Skeletal muscle tissue (tissue), 4 donors: ENCODE data around the gene DHRS3. TPM values are rescaled to one million over a fixed set of nuclear protein-coding genes. Genes with fewer than 3 reads are reported as not detected.
"Not testable (repeated sequence)": the region's sequence is repeated elsewhere in the genome, so short reads cannot be mapped to it uniquely, and the experiment has no call there.

ENCODE experiments used
- H3K27ac ChIP-seq: one replicate; pipeline ENCODE4 v1.7.0; 2013; ENCODE audit warnings: mild to moderate bottlenecking, low read depth, low read length, inconsistent platforms
- H3K27me3 ChIP-seq, 3 donors: one replicate each; pipeline ENCODE4 v1.7.0; 2013; ENCODE audit warnings: low read length in 3 of 3; ENCODE audit not compliant: control insufficient read depth in 3 of 3, insufficient read depth in 3 of 3
- H3K36me3 ChIP-seq, 3 donors: one replicate each; pipeline ENCODE4 v1.7.0; 2013; ENCODE audit warnings: low read length in 3 of 3; ENCODE audit not compliant: control insufficient read depth in 3 of 3, insufficient read depth in 3 of 3
- H3K4me1 ChIP-seq, 3 donors: one replicate each; pipeline ENCODE4 v1.7.0; 2013; ENCODE audit warnings: low read length in 3 of 3, mild to moderate bottlenecking in 3 of 3; ENCODE audit not compliant: control insufficient read depth in 3 of 3, insufficient read depth in 3 of 3
- H3K4me3 ChIP-seq, 3 donors: one replicate each; pipeline ENCODE4 v1.7.0; 2013; ENCODE audit warnings: low read length in 3 of 3
- H3K9ac ChIP-seq, 3 donors: one replicate each; pipeline ENCODE4 v1.7.0; 2013; ENCODE audit warnings: low read length in 3 of 3, mild to moderate bottlenecking in 3 of 3, moderate library complexity in 2 of 3, low read depth in 1 of 3
- H3K9me3 ChIP-seq, 3 donors: one replicate each; pipeline ENCODE4 v1.7.0; 2013; ENCODE audit warnings: low read length in 3 of 3; ENCODE audit not compliant: control insufficient read depth in 3 of 3
- total RNA-seq: library from RNA; depleted of rRNA; stranded (reverse); fragments of >200 nt; gene quantifications from one replicate; pipeline ENCODE4 v1.2.3, GENCODE V29; 2014
- donor health status: Osteomylitis.

The DHRS3 gene
- total RNA-seq, 1 donor from 2014 or later: 37.6 TPM

- Histone ChIP-seq H3K27me3 (peaks cover 0 to 5% (median 0%) of the 10 kb centered on the region in 3 donors), H3K9me3 (no peaks in the 10 kb centered on the region), H3K9ac (no peak overlapping the region), H3K4me3 (no peak overlapping the region), H3K36me3 (no peaks in the 10 kb centered on the region), H3K27ac (no peak overlapping the region), H3K4me1 (no peaks in the 10 kb centered on the region)
Measured at GRCh38 chr1:12654657-12655056, 36.6 kb upstream of the DHRS3 start.

DNA sequence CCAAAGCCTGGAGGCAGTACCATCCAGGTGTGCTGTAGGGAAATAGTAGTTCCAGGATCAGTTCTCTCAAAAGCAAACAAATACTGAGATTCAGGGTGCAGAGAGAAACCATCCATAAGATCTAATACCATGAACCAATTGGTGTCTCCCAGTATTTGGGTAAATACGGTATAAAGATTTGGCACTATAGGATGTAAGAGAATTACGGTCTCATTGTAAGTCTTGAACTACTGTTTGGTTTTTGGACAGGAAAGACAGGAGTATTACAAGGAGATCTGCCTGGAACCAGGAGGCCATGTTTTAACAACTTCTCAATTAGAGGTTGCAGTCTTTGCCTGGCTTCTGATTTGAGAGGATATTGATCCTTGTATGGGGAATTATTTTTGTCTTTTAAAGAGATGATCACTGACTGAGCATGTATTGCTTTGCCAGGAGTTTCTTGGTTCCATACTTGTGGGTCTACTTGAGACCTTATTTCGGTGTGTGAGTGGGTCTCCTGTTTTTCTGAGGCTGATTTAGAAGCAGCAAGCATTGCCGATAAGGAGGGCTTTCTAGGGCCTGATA, 36.1 kb upstream of the DHRS3 start:
- H3K9me3 ChIP-seq: no peaks in the 10 kb centered on the region
- H3K27me3 ChIP-seq: peaks cover 0 to 5% (median 0%) of the 10 kb centered on the region in 3 donors
- H3K27ac ChIP-seq: no peak overlapping the region
- H3K36me3 ChIP-seq: no peaks in the 10 kb centered on the region
- no peak overlapping the region for H3K9ac ChIP-seq
- no peak overlapping the region for H3K4me3 ChIP-seq
- H3K4me1 ChIP-seq: no peaks in the 10 kb centered on the region

GRCh38 chr1:12649971-12650421, 32.0 kb upstream of the DHRS3 start:
- no peaks in the 10 kb centered on the region for H3K36me3 ChIP-seq
- H3K9ac ChIP-seq: no peak overlapping the region
- no peak overlapping the region for H3K27ac ChIP-seq
- no peaks in the 10 kb centered on the region for H3K9me3 ChIP-seq
- no peak overlapping the region for H3K4me3 ChIP-seq
- H3K27me3 ChIP-seq: peaks cover 0 to 3% (median 0%) of the 10 kb centered on the region in 3 donors
- no peaks in the 10 kb centered on the region for H3K4me1 ChIP-seq

DNA sequence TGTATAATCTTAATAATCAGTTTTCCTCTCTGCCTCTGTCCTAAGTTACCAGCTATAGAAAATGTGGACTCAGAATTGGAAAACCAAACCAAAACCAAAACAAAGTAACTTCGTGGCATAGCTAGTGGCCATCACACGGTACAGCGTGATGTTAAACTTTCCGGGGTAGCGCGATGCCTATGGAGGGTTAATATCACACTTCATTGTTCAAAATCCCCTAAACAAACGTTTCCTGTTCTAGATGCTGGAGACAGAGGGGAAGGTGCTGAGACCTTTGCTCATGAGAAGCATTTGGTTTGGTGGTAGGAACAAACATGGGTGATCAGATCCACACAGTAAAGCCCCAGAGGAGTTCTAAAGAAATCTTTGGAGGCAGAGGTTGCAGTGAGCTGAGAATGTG, 30.7 kb upstream of the DHRS3 start:
- Histone ChIP-seq H3K36me3 (no peaks in the 10 kb centered on the region), H3K9me3 (no peaks in the 10 kb centered on the region), H3K4me3 (no peak overlapping the region), H3K27me3 (peaks cover 0 to 6% (median 5%) of the 10 kb centered on the region in 3 donors), H3K4me1 (no peaks in the 10 kb centered on the region), H3K27ac (no peak overlapping the region), H3K9ac (no peak overlapping the region)

- H3K27ac ChIP-seq, H3K9ac ChIP-seq, H3K9me3 ChIP-seq, H3K36me3 ChIP-seq, H3K27me3 ChIP-seq, H3K4me3 ChIP-seq, H3K4me1 ChIP-seq: not testable (repeated sequence)
Measured at GRCh38 chr1:12645401-12645800, 27.4 kb upstream of the DHRS3 start.

DNA sequence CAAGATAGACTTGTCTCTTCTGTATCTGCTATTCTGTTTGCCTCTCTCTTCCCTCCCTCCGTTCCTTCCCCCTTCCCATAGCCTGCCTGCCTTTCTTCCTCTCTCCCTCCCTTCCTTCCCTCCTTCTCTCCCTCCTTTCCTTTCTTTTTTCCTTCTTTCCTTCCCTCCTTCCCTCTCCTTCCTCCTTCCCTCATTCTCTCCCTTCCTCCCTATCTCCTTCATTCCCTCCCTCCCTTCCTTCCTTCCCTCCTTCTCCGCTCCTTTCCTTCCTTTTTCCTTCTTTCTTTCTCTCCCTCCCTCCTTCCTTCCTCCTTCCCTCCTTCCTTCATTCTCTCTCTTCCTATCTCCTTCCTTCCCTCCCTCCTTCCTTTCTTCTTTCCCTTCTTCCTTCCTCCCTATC, 26.8 kb upstream of the DHRS3 start:
- Histone ChIP-seq H3K9ac (no peak overlapping the region), H3K36me3 (no peaks in the 10 kb centered on the region), H3K4me1 (no peaks in the 10 kb centered on the region), H3K4me3 (no peak overlapping the region), H3K9me3 (peaks cover 2 to 4% (median 2%) of the 10 kb centered on the region in 3 donors), H3K27me3 (peaks cover 0 to 6% (median 5%) of the 10 kb centered on the region in 3 donors), H3K27ac (no peak overlapping the region)

- Histone ChIP-seq H3K27me3 (peaks cover 0 to 6% (median 5%) of the 10 kb centered on the region in 3 donors), H3K27ac (no peak overlapping the region), H3K9ac (no peak overlapping the region), H3K4me3 (no peak overlapping the region), H3K4me1 (no peaks in the 10 kb centered on the region), H3K36me3 (no peaks in the 10 kb centered on the region), H3K9me3 (peaks cover 2 to 5% (median 5%) of the 10 kb centered on the region in 3 donors)
Measured at GRCh38 chr1:12644237-12644636, 26.2 kb upstream of the DHRS3 start.

GRCh38 chr1:12643785-12644184, 25.8 kb upstream of the DHRS3 start, which contains the start of gene AADACL4:
AADACL4 (plus strand) TSS chr1:12644085; CDS start chr1:12644547, 462 bp downstream.
- Histone ChIP-seq H3K27ac (no peak within 1 kb of the TSS), H3K9ac (no peak within 1 kb of the TSS), H3K27me3 (peaks cover 0 to 6% (median 5%) of the 10 kb centered on the region in 3 donors), H3K9me3 (peaks cover 2 to 5% (median 5%) of the 10 kb centered on the region in 3 donors), H3K4me1 (no peaks in the 10 kb centered on the region), H3K36me3 (no peaks in the 10 kb centered on the region), H3K4me3 (no peak within 1 kb of the TSS)

DNA sequence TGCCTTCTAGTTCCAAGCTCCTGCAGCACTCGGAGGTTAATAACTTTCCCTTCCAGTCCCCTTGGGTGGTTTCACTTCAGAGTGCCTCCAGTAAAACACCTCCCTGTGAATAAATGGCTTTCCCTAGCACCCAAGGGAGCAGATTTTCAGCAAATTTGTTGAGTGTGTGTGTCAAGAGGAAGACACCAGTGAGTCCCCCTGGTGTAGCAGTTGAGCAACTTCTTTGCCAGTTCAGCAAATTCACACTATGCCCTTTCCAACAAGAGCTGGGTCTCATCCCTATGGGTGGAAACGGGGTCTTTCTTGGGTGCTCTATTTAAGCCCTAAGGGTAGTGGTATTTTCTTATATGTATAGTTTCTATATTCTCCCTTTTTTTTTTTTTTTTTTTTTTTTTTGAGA, 25.1 kb upstream of the DHRS3 start:
- no peaks in the 10 kb centered on the region for H3K36me3 ChIP-seq

DNA sequence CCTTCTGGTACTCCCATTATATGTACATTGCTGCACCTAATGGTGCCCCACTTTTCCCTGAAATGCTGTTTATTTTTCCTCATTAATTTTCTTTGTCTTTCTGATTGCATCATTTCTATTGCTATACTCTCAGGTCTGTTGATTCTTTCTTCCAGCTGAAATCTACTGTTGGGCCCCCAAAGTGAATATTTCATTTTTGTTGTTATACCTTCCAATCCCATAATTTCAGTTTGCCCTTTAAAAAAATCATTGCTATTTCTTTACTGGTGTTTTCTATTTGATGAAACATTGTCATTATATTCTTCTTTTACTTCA, 22.9 kb upstream of the DHRS3 start:
- no peak overlapping the region for H3K4me3 ChIP-seq
- H3K36me3 ChIP-seq: no peaks in the 10 kb centered on the region
- no peak overlapping the region for H3K9ac ChIP-seq
- H3K9me3 ChIP-seq: peaks cover 2 to 5% (median 5%) of the 10 kb centered on the region in 3 donors
- no peak overlapping the region for H3K27ac ChIP-seq
- peaks cover 0 to 5% (median 3%) of the 10 kb centered on the region in 3 donors for H3K27me3 ChIP-seq
- peaks cover 0 to 11% (median 3%) of the 10 kb centered on the region in 3 donors for H3K4me1 ChIP-seq

More for the DNA sequence above, 25.1 kb upstream of the DHRS3 start:
- peaks cover 2 to 5% (median 5%) of the 10 kb centered on the region in 3 donors for H3K9me3 ChIP-seq
- peaks cover 0 to 6% (median 5%) of the 10 kb centered on the region in 3 donors for H3K27me3 ChIP-seq
- H3K4me3 ChIP-seq: no peak overlapping the region
- H3K9ac ChIP-seq: no peak overlapping the region
- H3K4me1 ChIP-seq: no peaks in the 10 kb centered on the region
- no peak overlapping the region for H3K27ac ChIP-seq
